H1 (cell line): ENCODE results near the gene RTL3. TPM values are rescaled to one million over a fixed set of nuclear protein-coding genes. Genes with fewer than 3 reads are reported as not detected.
"Not testable (repeated sequence)": the region's sequence is repeated elsewhere in the genome, so short reads cannot be mapped to it uniquely, and the experiment has no call there.

Source experiments
- CTCF ChIA-PET: fragments of 300-600 bp; sonication (Branson Sonifier 250); formaldehyde crosslinking; loops from one replicate; lab custom pipeline; 2021; ENCODE audit not compliant: partially characterized antibody; lab: Charles Lee
- POLR2A ChIA-PET: fragments of 300-600 bp; sonication (Branson Sonifier 250); formaldehyde crosslinking; loops from one replicate; lab custom pipeline; 2021; ENCODE audit warnings: inconsistent platforms; ENCODE audit not compliant: partially characterized antibody; lab: Charles Lee
- DNase-seq, 2 experiments: peaks; one replicate each; pipeline versions ENCODE4 v3.0.0 to v3.0.0-alpha.2; 2010 to 2022; ENCODE audit warnings: low spot score in 2 of 2, low read depth in 1 of 2, mixed read lengths in 1 of 2
- FAIRE-seq: peaks from 2 replicates; lab custom pipeline; 2011; peaks lifted over from hg19 to GRCh38; lab: Jason Lieb, UNC
- H2AFZ ChIP-seq: 2 replicates; pipeline ENCODE4 v1.8.1; 2012; ENCODE audit warnings: low read length, inconsistent platforms
- H2AK5ac ChIP-seq: 2 replicates; pipeline ENCODE4 v1.6.1; 2013; ENCODE audit warnings: low read depth, low read length
- H2BK120ac ChIP-seq: replicated peaks from 2 replicates; pipeline ENCODE3; 2013; ENCODE audit warnings: low read depth, low read length, inconsistent platforms
- H2BK12ac ChIP-seq: 2 replicates; pipeline ENCODE4 v1.6.1; 2013; ENCODE audit warnings: low read depth, low read length
- H2BK15ac ChIP-seq: 2 replicates; pipeline ENCODE4 v1.6.1; 2013; ENCODE audit warnings: low read length
- H2BK20ac ChIP-seq: 2 replicates; pipeline ENCODE4 v1.6.1; 2013; ENCODE audit warnings: low read length
- H2BK5ac ChIP-seq: 2 replicates; pipeline ENCODE4 v1.6.1; 2013; ENCODE audit warnings: low read depth, low read length
- H3K14ac ChIP-seq: 2 replicates; pipeline ENCODE4 v1.6.1; 2013; ENCODE audit warnings: inconsistent platforms; ENCODE audit not compliant: insufficient read length
- H3K18ac ChIP-seq: 2 replicates; pipeline ENCODE4 v1.6.1; 2013; ENCODE audit warnings: low read length; ENCODE audit errors: extremely low read depth
- H3K23ac ChIP-seq: 2 replicates; pipeline ENCODE4 v1.6.1; 2013; ENCODE audit warnings: inconsistent platforms; ENCODE audit not compliant: insufficient read length
- H3K23me2 ChIP-seq: 2 replicates; pipeline ENCODE4 v1.6.1; 2013; ENCODE audit warnings: low read depth, low read length
- H3K27ac ChIP-seq: 2 replicates; pipeline ENCODE4 v1.6.1; 2011; ENCODE audit warnings: low read depth, low read length, inconsistent platforms
- H3K27me3 ChIP-seq, 4 experiments: replicated peaks in 1 of 4; 1 replicate in 1 of 4; 2 replicates in 3 of 4; pipeline versions ENCODE4 v1.6.1 to v1.8.1; 2011 to 2013; ENCODE audit warnings: low read length in 3 of 4, mild to moderate bottlenecking in 3 of 4, inconsistent platforms in 2 of 4, mixed read lengths in 2 of 4, moderate library complexity in 1 of 4; ENCODE audit not compliant: control insufficient read depth in 3 of 4, insufficient read depth in 3 of 4; ENCODE audit errors: extremely low read depth in 1 of 4
- H3K36me3 ChIP-seq, 4 experiments: 2 replicates each; pipeline versions ENCODE4 v1.6.1 to v1.8.1; 2011 to 2013; ENCODE audit warnings: mild to moderate bottlenecking in 4 of 4, low read length in 3 of 4, moderate library complexity in 2 of 4, control low read depth in 1 of 4, inconsistent platforms in 1 of 4; ENCODE audit not compliant: insufficient read depth in 4 of 4, control insufficient read depth in 2 of 4
- H3K4ac ChIP-seq: replicated peaks from 2 replicates; pipeline ENCODE3; 2013; ENCODE audit warnings: low read length, low read depth, mixed read lengths, inconsistent platforms; ENCODE audit not compliant: insufficient read length
- H3K4me1 ChIP-seq, 4 experiments: replicated peaks in 1 of 4; 1 replicate in 1 of 4; 2 replicates in 3 of 4; pipeline versions ENCODE4 v1.6.1 to v1.8.1; 2011 to 2013; ENCODE audit warnings: low read length in 3 of 4, inconsistent platforms in 2 of 4, mixed read lengths in 1 of 4; ENCODE audit not compliant: insufficient read depth in 4 of 4, control insufficient read depth in 3 of 4
- H3K4me2 ChIP-seq, 2 experiments: 2 replicates each; pipeline versions ENCODE4 v1.6.1 to v1.8.1; 2011 to 2013; ENCODE audit warnings: low read depth in 2 of 2, low read length in 2 of 2, control low read depth in 1 of 2, inconsistent platforms in 1 of 2, mild to moderate bottlenecking in 1 of 2; ENCODE audit not compliant: insufficient read depth in 1 of 2
- H3K4me3 ChIP-seq, 4 experiments: fragments of 200-600, 300-600 bp in 1 of 4; sonication (generic), shearing (Covaris generic), sonication (Bioruptor Twin) in 1 of 4; 2 replicates each; pipeline versions ENCODE4 v1.5.1 to v1.8.1; 2011 to 2016; ENCODE audit warnings: low read length in 4 of 4, low read depth in 3 of 4, control low read depth in 2 of 4, inconsistent platforms in 2 of 4, mild to moderate bottlenecking in 2 of 4, mixed read lengths in 1 of 4, moderate library complexity in 1 of 4; ENCODE audit not compliant: insufficient read depth in 2 of 4; ENCODE audit errors: extremely low read depth in 1 of 4
- H3K56ac ChIP-seq: replicated peaks from 2 replicates; pipeline ENCODE3; 2013; ENCODE audit warnings: low read depth, mild to moderate bottlenecking, mixed read lengths, low read length, inconsistent platforms; ENCODE audit not compliant: insufficient read length
- H3K79me1 ChIP-seq: 2 replicates; pipeline ENCODE4 v1.6.1; 2013; ENCODE audit warnings: low read depth, low read length, control low read depth
- H3K79me2 ChIP-seq, 2 experiments: 2 replicates each; pipeline versions ENCODE4 v1.6.1 to v1.8.1; 2012 to 2013; ENCODE audit warnings: low read length in 2 of 2, mild to moderate bottlenecking in 2 of 2, inconsistent platforms in 1 of 2; ENCODE audit not compliant: insufficient read depth in 2 of 2, control insufficient read depth in 1 of 2
- H3K9ac ChIP-seq, 4 experiments: replicated peaks in 1 of 4; 1 replicate in 1 of 4; 2 replicates in 3 of 4; pipeline versions ENCODE4 v1.6.1 to v1.8.1; 2011 to 2013; ENCODE audit warnings: low read depth in 3 of 4, low read length in 3 of 4, control low read depth in 2 of 4, mild to moderate bottlenecking in 2 of 4, moderate library complexity in 2 of 4, inconsistent platforms in 1 of 4; ENCODE audit errors: extremely low read depth in 1 of 4
- H3K9me3 ChIP-seq, 2 experiments: 2 replicates each; pipeline versions ENCODE4 v1.6.1 to v1.8.1; 2012 to 2013; ENCODE audit warnings: mild to moderate bottlenecking in 2 of 2, moderate library complexity in 2 of 2, control low read depth in 1 of 2, inconsistent platforms in 1 of 2, low read depth in 1 of 2, low read length in 1 of 2, mixed read lengths in 1 of 2; ENCODE audit not compliant: insufficient read depth in 2 of 2
- H4K20me1 ChIP-seq, 2 experiments: replicated peaks in 1 of 2; 2 replicates each; pipeline versions ENCODE3 to v1.8.1; 2011 to 2013; ENCODE audit warnings: inconsistent platforms in 2 of 2, low read length in 2 of 2, mild to moderate bottlenecking in 1 of 2; ENCODE audit not compliant: insufficient read depth in 2 of 2, control insufficient read depth in 1 of 2
- H4K5ac ChIP-seq: 2 replicates; pipeline ENCODE4 v1.6.1; 2013; ENCODE audit warnings: low read length, low read depth, mixed read lengths, inconsistent platforms; ENCODE audit not compliant: insufficient read length
- H4K8ac ChIP-seq: 2 replicates; pipeline ENCODE4 v1.8.0; 2013; ENCODE audit warnings: mild to moderate bottlenecking, moderate library complexity, low read length, inconsistent platforms; ENCODE audit not compliant: insufficient read depth; ENCODE audit errors: extremely low read depth
- H4K91ac ChIP-seq: replicated peaks from 2 replicates; pipeline ENCODE3; 2013; ENCODE audit warnings: low read length, mixed read lengths, inconsistent platforms; ENCODE audit not compliant: insufficient read length
- WGBS, 2 experiments: shearing (Covaris generic) in 1 of 2; methylation state at CpG; one replicate each; pipeline versions ENCODE4 v1.1.6 to v1.1.7; 2013 to 2015; ENCODE audit warnings: low lambda C conversion rate in 2 of 2, mixed read lengths in 2 of 2, inconsistent platforms in 1 of 2, low coverage in 1 of 2, missing lambda C conversion rate in 1 of 2; ENCODE audit not compliant: insufficient replicate concordance in 2 of 2, insufficient coverage in 1 of 2, insufficient read length in 1 of 2; ENCODE audit errors: extremely low coverage in 1 of 2, missing lambda C conversion rate in 1 of 2; 5-methylcytosine and 5-hydroxymethylcytosine counted together
- polyA plus RNA-seq, 7 experiments: library from polyadenylated mRNA; depleted of rRNA in 3 of 7; stranded (reverse) in 5 of 7; unstranded in 2 of 7; fragments of >200 nt in 5 of 7; fragments of 200-250 nt in 2 of 7; gene quantifications; 1 replicate in 5 of 7; 2 replicates in 1 of 7; 4 replicates in 1 of 7; pipeline versions ENCODE4 v1.2.1 to v1.2.3, GENCODE V29; 2011 to 2013; ENCODE audit warnings: missing spikeins in 2 of 7, mixed read lengths in 2 of 7
- total RNA-seq: library from RNA; stranded (reverse); fragmentation: NEBNext Ultra II Directional; extraction: Animal tissue kit (Norgen Biotek cat#: 25700); gene quantifications from 2 replicates; pipeline ENCODE4 v1.2.1, GENCODE V29; 2021

The RTL3 gene
- total and polyA plus RNA-seq, 2 of the 8 experiments (the other 6 are each of a cell fraction or from before 2014, with no cell fraction given): not detected

GRCh38 chrX:78636096-78636495 lies 23.0 kb downstream of the RTL3 start:
- H3K79me2 ChIP-seq, H3K23me2 ChIP-seq, H2AFZ ChIP-seq, H3K9ac ChIP-seq, H2AK5ac ChIP-seq, H4K5ac ChIP-seq, POLR2A ChIA-PET, CTCF ChIA-PET, H3K36me3 ChIP-seq, H3K4ac ChIP-seq, H3K56ac ChIP-seq, H3K4me3 ChIP-seq, FAIRE-seq, H4K8ac ChIP-seq, H3K79me1 ChIP-seq, H4K91ac ChIP-seq, H2BK20ac ChIP-seq, H2BK120ac ChIP-seq, H3K14ac ChIP-seq, H3K18ac ChIP-seq, H4K20me1 ChIP-seq, H2BK5ac ChIP-seq, H3K4me1 ChIP-seq, H2BK15ac ChIP-seq, H3K4me2 ChIP-seq, H3K27me3 ChIP-seq, H3K23ac ChIP-seq, H3K27ac ChIP-seq, H2BK12ac ChIP-seq, DNase-seq: not testable (repeated sequence)
- peaks cover 0 to 10% of the 10 kb centered on the region in 2 experiments; a peak in 2 of 4 replicates for H3K9me3 ChIP-seq
- 100% methylated on average over 1 of the region's 1 CpG; no CpG with 5 or more reads in 1 of the 2 experiments for WGBS, 2 experiments
